RWPE1 (cell line): ENCODE measurements around the gene AMY2B.
"Not testable (repeated sequence)": the region's sequence is repeated elsewhere in the genome, so short reads cannot be mapped to it uniquely, and the experiment has no call there.

Source experiments
- CTCF ChIA-PET: fragments of 350-600 bp; sonication (Branson Sonifier 250); formaldehyde crosslinking; extraction: SDS; loops from one replicate; lab custom pipeline; 2021; lab: Yijun Ruan, JAX
- POLR2A ChIA-PET: fragments of 400-600 bp; formaldehyde crosslinking; extraction: SDS; loops from one replicate; lab custom pipeline; 2020; ENCODE audit warnings: antibody characterized with exemption; ENCODE audit not compliant: low non-redundant PET; lab: Yijun Ruan, JAX
- DNase-seq: peaks from one replicate; pipeline ENCODE4 v3.0.0; 2012; ENCODE audit warnings: low spot score
- H3K27ac ChIP-seq: fragments of 450-650 bp; 2 replicates; pipeline ENCODE4 v1.5.1; 2017
- CTCF ChIP-seq: fragments of 450-650 bp; conservative IDR thresholded peaks from 2 replicates; pipeline ENCODE4 v1.5.1; 2017; ENCODE audit warnings: low read depth, mild to moderate bottlenecking

The AMY2B gene

GRCh38 chr1:103616362-103616761, 45.0 kb downstream of the AMY2B start:
- H3K27ac ChIP-seq = no peak overlapping the region
- ChIA-PET POLR2A (no interaction called here), CTCF (no interaction called here)
- DNase-seq = no peak
- TF ChIP-seq CTCF = no peak

- DNase-seq, CTCF ChIA-PET, POLR2A ChIA-PET, H3K27ac ChIP-seq: not testable (repeated sequence)
Observed at GRCh38 chr1:103616994-103617477, 45.6 kb downstream of the AMY2B start, which contains the start of gene AMY2A. Gene AMY2A, plus strand, starts transcription at chr1:103617427. Its CDS starts 14 bp downstream, at chr1:103617441.

- H3K27ac ChIP-seq, CTCF ChIA-PET, DNase-seq, POLR2A ChIA-PET: not testable (repeated sequence)
Observed at GRCh38 chr1:103627436-103627835, 56.0 kb downstream of the AMY2B start.
